AG20443 (cell line): ENCODE results near the gene SLC35F2.
"Not testable (repeated sequence)": the region's sequence is repeated elsewhere in the genome, so short reads cannot be mapped to it uniquely, and the experiment has no call there.

Experiments used
- DNase-seq: peaks from one replicate; pipeline ENCODE4 v3.0.0; 2012; ENCODE audit warnings: low spot score, mixed read lengths

The SLC35F2 gene, protein sequence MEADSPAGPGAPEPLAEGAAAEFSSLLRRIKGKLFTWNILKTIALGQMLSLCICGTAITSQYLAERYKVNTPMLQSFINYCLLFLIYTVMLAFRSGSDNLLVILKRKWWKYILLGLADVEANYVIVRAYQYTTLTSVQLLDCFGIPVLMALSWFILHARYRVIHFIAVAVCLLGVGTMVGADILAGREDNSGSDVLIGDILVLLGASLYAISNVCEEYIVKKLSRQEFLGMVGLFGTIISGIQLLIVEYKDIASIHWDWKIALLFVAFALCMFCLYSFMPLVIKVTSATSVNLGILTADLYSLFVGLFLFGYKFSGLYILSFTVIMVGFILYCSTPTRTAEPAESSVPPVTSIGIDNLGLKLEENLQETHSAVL

DNA sequence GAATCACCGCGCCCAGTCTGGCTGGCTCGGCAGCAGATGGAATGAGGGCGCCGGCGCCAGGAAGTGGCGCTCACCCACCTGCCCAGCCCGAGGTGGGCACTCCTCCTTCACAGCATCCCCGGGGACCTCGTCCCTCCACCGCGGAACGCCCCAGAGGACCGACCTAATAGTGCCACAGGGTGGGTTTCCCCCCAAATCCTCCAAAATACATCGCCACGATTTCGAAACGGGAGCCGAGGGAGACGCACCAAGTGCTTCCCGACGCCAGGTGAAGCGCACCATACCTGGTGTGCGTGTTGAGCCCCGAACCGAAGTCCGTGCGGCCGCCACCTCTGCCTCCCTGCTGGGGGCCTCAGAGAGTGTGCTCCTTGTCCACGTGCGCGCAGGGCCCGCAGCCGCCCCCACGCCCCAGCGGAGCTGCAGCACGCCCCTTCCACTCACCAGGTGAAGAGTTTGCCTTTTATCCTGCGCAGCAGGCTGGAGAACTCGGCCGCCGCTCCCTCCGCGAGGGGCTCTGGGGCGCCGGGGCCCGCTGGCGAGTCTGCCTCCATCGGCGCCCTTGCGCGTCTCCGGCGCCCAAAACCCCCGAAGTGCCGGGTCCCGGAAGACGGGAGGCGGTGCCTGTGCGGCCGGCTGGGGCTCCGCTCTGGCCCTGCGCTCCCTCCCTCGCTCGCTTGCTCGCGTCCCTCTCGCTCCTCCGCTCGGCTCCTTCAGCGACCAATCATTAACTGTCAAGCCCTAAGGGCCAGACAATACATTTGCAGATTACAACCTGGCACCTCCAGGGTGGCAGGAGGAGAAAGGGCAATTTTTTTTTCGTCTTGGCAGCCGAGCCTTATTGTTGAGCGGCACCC, at the start of gene SLC35F2:
TSS of gene SLC35F2 (minus strand) at position 571 of the 854 bp plus-strand sequence. CDS start at position 551, 20 bp downstream.
- DNase-seq = peak; percentile 78

DNA sequence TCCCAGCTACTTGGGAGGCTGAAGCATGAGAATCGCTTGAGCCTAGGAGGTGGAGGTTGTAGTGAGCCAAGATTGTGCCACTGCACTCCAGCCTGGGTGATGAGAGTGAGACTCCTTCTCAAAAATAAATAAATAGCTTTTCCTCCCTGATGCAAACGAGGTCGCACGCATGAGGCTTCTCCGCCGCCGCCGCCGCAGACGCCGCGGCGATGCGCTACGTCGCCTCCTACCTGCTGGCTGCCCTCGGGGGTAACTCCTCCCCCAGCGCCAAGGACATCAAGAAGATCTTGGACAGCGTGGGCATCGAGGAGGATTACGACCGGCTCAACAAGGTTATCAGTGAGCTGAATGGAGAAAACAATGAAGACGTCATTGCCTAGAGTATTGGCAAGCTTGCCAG, 49.6 kb upstream of the SLC35F2 start:
- DNase-seq = no peak

DNA sequence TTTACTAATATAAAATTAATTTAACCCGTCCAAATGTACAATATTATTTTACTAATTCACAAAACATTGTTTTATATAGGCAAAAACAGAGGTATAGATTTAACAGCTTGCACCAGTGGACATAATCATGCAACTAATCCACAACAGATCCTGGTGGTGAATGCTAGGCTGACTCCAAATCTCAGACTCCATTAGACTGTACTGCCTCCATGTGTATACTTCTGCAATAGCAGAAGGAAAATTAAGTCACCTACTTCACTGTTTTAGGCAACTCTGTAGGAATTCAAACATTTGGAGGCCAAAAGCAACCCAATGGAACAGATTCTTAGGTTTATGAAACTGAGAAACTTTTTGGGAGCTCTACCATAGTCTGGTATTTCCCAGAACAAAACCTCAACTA, 39.7 kb upstream of the SLC35F2 start:
- DNase-seq = peak; percentile 66

DNA sequence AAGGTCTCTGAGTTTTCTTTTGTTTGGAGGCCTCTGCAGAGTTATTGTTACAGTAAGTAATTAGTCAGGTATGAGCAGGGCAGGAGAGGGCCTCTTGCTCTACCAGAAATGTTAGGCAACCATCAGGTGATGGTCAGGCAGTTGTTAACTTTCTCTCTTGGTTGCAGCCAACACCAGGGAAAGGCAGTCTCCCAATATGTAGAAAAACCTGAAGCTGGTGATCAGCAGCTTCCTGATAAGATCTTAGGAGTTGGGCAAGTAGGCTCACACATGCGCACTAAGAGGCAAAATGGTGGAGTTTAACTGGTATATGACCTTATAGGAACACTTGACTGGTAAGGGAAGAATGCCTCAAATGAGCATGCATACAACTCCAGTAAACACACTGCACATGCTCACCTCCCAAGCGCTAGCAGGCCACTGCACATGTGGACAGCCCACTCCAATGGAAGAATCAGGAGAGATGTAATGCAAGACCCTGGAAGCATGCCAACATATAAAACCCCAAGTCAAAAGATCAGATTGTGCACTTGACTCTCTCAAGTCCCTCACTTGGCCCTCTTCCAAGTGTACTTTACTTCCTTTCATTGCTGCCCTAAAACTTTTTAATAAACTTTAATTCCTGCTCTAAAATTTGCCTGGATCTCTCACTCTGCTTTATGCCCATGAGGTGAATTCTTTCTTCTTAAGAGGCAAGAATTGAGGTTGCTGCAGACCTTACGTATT, 23.7 kb upstream of the SLC35F2 start:
- no peak for DNase-seq

DNA sequence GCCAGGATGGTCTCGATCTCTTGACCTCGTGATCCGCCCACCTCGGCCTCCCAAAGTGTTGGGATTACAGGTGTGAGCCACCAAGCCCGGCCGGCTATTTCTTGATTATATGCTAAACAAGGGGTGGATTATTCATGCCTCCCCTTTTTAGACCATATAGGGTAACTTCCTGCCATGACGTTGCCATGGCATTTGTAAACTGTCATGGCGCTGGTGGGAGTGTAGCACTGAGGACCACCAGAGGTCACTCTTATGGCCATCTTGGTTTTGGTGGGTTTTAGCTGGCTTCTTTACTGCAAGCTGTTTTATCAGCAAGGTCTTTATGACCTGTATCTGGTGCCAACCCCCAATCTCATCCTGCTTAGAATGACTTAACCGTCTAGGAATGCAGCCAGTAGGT, 22.9 kb upstream of the SLC35F2 start:
- DNase-seq = not testable (repeated sequence)

DNA sequence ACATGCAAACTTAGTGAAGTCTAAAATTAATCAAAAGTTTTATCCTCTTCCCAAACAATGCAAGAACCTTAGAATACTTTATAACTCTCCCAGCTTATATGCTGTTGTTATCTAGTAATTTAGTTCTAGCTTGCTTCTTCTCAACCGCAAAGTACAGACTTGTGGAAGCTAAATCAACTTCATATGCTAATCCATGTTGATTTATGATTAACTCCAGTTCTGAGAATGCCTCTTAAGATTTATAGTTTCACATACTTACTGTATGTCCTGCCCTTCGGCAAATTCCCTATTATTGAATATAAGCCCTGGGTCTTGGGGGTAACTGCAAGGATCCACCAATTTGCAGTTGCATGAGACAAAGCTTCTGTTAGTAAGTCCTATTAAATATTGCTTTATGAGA, 17.6 kb upstream of the SLC35F2 start:
- no peak for DNase-seq

DNA sequence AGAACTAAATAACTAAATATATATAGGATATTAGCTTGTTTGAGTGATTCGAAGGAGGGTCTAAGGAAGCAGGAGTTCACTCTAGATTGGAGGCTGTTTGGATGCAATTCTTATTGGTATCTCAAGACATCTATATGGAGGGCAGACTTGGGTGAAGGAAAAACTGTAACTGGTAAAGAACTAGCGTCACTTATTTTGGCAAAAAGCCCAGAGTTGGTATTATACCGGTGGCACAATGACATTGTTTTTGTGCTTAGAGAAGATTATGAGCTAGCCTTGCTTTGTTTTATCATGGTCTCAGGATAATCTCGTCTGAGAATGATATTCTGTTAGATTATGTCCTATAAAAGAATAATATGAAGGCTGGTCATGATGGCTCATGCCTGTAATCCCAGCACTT, 6.0 kb upstream of the SLC35F2 start:
- no peak for DNase-seq

DNA sequence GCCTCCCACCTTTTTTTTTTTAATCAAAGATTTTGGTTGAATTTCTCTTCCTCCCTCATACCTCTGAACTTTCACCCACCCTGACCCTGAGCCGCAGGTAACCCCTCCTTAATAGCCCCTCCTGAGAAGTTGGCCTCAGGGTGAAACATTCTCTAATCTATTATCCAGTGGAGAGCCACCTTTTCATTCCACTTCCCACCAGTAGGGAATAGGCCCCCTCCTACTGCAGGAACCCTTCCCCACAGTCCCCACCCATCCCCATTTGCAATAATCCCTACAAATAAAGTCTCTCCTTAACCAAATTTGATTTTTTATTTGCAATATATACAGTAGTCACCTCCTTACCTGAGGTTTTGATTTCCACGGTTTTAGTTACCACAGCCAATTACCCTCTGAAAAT, 2.1 kb upstream of the SLC35F2 start:
- no peak for DNase-seq

DNA sequence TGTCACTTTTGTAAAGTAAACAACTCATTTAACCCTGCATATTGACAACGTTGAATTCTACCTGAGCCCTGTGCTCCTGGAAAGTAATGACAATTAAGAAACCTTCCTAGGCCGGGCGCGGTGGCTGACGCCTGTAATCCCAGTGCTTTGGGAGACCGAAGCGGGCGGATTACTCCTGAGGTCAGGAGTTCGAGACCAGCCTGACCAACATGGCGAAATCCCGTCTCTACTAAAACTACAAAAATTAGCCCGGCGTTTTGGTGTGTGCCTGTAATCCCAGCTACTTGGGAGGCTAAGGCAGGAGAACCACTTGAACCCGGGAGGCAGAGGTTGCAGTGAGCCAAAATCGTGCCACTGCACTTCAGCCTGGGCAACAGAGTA, 1.6 kb upstream of the SLC35F2 start:
- DNase-seq = not testable (repeated sequence)

DNA sequence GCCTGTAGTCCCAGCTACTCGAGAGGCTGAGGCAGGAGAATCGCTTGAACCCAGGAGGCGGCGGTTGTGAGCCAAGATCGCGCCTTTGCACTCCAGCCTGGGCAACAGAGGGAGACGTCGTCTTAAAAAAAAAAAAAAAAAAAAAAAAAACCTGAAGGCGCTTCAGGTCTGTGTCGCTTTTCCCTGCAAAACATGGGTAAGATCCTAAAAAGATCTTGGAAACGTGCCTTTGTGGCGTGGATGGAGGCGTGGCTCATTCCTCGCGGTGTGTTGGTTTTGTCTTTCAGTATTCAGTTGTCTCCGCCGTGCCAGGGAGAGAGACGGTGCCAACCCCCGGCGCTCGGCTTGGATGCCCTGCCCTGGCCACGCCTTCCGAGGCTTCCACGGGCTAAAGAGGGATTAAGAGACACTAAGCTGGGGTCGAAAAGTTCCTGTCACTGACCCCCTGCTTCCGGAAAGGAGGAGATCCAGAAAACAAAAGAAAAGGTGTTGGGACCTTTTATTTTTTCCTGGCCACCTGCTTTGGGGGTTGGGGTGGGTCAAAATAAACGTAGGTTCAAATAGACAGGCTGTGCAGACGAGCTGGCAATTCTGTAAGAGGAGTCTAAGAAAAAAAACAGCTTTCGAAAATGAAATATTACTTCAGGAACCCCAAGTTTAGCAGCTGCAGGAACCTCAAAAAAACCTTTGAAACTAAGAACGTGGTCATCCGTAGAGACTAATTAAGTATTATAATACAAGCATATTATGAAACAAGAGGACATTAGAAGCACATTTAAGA, 1.1 kb upstream of the SLC35F2 start:
- DNase-seq = peak; percentile 63

DNA sequence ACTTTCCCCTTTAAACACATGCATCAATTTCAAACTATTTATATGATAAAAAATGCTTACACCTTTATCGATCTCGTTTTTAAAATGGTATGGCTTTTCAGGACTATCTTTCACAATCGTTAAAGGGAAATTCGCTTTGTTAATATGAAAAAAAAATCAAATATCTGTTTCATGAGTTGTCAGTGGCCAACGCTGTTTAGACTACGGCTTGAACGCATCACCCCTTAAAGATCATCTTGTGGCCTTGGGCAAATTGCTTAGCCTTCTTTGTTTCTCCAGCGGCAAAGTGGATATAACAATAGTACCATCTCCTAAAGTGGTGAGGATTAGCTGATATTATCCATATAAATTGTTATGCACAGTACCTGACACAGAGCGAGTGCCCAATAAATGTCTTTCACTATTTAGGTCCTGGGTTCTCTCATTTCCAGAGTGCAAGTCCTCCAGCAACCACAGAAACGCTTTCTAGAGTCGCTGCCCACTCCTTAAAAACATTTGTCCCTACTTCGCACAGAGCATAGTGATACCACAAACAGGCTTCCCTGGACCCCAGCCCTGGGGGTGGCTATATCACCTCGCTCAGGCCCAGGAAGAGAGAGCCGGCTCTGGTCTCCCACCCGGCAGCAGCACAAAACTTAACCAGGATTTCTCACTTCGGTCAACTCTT, 904 bp downstream of the SLC35F2 start:
- DNase-seq = peak; percentile 42

DNA sequence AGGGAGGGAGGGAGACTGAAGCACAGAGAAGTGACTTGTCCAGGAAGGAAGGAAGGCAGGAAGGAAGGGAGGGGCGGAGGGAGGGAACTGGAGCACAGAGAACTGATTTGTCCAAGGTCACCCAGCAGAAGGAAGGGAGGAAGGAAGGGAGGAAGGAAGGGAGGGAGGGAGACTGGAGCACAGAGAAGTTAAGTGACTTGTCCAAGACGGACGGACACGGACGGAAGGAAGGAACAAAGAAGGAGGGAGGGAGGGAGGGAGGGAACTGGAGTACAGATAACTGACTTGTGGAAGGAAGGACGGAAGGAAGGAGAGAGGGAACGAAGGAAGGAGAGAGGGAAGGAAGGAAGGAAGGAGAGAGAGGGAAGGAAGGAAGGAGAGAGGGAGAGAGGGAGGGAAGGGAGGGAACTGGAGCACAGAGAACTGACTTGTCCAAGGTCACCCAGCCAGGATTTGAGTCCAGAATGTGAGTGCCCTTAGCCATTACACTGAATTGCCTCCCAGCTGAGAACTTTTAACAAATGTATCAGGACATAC, 1.5 kb downstream of the SLC35F2 start:
- no peak for DNase-seq

DNA sequence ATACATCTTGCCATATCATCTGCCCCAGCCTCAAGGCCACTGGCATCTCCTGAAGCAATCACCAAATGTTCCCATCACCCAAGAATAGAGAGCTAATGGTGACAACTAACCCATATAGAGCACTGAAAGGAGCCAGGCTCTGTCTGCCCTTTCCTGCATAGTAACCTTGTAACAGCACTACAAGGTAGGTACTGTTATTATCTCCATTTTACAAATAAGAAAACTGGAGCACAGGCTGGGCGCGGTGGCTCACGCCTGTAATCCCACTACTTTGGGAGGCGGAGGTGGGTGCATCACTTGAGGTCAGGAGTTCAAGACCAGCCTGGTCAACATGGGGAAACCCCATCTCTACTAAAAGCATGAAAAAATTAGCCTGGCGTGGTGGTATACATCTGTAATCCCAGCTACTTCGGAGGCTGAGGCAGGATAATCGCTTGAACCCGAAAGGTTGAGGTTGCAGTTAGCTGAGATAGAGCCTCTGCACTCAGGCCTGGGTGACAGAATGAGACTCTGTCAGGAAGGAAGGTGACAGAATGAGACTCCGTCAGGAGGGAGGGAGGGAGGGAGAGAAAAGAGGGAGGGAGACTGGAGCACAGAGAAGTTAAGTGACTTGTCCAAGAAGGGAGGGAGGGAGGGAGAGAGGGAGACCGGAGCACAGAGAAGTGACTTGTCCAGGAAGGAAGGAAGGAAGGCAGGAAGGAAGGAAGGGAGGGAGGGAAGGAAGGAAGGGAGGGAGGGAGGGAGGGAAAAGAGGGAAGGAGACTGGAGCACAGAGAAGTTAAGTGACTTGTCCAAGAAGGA, 2.2 kb downstream of the SLC35F2 start:
- no peak for DNase-seq

DNA sequence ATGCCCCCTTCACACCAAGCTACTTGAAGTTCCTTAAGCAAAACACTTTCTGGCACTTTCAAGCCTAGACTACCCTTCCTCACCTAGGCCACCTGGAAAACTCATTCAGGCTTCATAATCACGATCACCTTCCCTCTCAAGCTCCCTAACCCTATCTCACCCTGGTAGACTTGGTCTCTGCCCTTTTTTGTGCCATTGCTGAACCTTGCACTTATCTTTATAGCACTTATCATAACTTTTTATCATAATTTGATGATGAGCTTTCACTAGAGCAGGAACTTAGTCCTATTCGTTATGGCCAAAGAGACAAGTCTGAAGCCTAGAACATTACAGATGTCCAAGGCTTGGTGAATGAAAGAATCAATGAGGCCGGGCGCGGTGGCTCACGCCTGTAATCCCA, 5.5 kb downstream of the SLC35F2 start:
- no peak for DNase-seq

DNA sequence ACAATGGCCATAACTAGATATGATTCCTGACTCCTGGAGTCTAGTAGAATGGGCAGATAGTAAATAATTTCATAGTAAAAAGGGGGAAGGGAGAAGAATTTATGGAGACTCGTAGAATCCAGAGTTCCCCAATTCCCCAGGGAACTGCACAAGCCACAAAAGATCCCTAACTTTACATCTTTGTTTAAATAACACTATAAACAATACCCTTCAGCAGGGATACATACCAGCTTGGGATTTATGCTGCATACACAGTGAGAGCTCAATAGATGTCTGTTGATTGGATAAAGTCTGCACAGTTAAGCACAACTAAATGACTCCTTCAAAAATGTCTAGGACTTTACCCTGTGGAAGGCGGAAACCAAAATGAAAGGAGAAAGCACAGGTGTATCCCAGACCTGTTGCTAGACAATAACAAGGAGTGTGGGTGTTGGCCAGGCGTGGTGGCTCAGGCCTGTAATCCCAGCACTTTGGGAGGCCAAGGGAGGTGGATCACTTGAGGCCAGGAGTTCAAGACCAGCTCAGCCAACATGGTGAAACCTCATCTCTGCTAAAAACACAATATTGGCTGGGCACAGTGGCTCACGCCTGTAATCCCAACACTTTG, 6.8 kb downstream of the SLC35F2 start:
- no peak for DNase-seq

DNA sequence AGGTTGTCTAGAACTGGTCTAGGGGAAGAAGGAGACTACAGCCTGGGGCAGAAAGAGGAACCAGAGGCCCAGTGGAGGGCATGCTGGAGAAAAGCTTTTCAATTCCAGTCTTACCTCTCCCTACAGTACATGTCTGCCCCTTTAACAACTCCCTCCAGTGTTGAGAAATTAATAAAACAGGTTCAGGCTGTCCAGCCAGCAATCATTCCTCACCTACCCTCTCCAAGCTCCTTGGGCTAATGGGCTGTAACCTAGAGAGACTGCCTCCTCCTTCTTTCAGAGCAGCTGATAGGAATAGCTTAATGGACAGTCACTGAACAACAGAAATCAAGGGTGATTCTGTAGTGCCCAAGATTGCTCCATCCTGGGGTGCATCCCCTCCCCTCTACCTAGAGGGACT, 8.8 kb downstream of the SLC35F2 start:
- DNase-seq = no peak

DNA sequence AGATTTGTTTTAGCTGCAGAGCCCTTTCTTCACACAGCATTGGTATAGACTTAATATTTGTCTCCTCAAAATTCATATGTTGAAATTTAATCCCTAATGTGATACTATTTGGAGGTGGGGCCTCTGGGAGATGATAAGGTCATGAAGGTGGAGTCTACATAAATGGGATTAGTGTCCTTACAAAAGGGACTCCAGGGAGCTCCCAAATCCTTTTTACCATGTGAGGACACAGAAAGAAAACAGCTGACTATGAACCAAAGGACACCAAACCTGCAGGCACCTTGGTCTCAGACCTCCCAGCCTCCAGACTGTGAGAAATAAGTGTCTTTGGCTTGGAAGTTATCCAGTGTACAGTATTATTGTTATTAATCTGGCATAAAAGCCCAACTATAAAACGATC, 10.2 kb downstream of the SLC35F2 start:
- no peak for DNase-seq

DNA sequence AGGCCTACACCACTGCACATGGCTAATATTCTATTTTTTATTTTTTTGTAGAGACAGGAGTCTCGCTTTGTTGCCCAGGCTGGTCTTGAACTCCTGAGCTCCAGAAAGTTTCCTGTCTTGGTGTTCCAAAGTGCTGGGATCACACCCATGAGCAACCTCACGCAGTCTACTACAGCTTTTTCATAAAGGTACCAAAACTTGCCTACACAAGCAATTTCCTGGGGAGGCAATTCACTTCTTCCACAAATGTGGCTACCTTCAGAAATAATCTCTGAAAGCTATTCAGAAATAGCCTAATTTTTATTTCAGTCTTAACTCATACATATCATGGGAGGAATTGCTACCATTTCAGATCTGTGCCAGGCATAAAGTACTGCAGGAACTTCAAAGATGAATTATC, 11.4 kb downstream of the SLC35F2 start:
- no peak for DNase-seq

DNA sequence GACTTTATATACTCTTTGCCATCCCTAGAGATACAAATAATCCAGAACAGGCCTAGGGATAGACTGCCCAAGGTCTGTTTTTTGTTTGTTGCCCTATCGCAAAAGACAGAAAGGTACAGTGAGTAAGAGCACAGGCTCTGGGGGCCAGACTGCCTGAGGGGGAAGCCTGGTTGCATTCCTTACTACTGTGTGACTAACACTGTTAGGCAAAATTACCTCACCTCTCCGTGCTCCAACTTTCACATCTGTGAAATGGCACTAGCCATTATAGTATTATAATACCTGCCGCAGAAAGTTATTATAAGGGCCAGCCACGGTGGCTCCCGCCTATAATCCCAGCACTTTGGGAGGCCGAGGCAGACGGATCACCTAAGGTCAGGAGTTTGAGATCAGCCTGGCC, 14.5 kb downstream of the SLC35F2 start:
- peak; percentile 34 for DNase-seq
